Bronchial epithelial cell (primary cell): ENCODE data around the gene CD70. TPM values are rescaled to one million over a fixed set of nuclear protein-coding genes. Genes with fewer than 3 reads are reported as not detected.
"Not testable (repeated sequence)": the region's sequence is repeated elsewhere in the genome, so short reads cannot be mapped to it uniquely, and the experiment has no call there.

ENCODE experiments used
- DNase-seq: peaks from one replicate; pipeline ENCODE4 v3.0.0-alpha.2; 2010; ENCODE audit warnings: low read depth
- FAIRE-seq: peaks from 2 replicates; lab custom pipeline; 2011; peaks lifted over from hg19 to GRCh38; lab: Jason Lieb, UNC
- H3K27me3 ChIP-seq: 2 replicates; pipeline ENCODE4 v1.5.1; 2011; ENCODE audit warnings: low read length; ENCODE audit not compliant: control insufficient read depth, insufficient read depth
- H3K36me3 ChIP-seq: 2 replicates; pipeline ENCODE4 v1.5.1; 2011; ENCODE audit warnings: low read length; ENCODE audit not compliant: control insufficient read depth, insufficient read depth
- H3K4me3 ChIP-seq: 2 replicates; pipeline ENCODE4 v1.5.1; 2011; ENCODE audit warnings: mild to moderate bottlenecking, low read depth, low read length, control low read depth
- total RNA-seq: library from RNA; depleted of rRNA; stranded (reverse); fragments of >200 nt; gene quantifications from 2 replicates; pipeline ENCODE4 v1.2.1, GENCODE V29; 2014
- TF ChIP-seq, protein P1 (sequence below): IDR thresholded peaks from 2 replicates; pipeline ENCODE4 v1.5.1; 2011; ENCODE audit warnings: mild to moderate bottlenecking, moderate library complexity, low read length, control low read depth, inconsistent platforms; ENCODE audit not compliant: insufficient read depth, severe bottlenecking

CD70 gene
- total RNA-seq: not detected in 2 replicates

DNA sequence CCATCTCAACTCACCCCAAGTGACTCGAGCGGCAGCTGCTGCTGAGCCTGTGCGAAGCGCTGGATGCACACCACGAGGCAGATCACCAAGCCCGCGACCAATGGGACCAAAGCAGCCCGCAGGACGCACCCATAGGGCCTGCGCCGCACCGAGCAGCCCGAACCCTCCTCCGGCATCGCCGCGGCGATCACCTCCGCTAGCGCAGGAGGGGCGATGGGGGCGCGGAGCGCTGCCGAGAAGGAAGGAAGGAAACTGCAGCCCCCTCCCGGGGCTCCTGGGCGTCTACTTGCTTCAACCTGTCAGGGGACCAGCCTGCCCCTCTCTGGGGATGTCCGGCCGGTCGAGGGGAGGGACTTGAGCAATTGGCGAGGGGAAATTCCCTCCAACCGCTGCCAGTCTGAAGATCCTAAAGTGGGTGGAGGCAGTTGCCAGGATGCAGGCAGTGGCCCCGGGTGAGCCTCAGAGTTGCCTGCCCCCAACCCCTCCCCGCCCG is at the start of gene CD70:
Gene CD70 (minus strand): TSS at position 324 of the 493 bp plus-strand sequence. CDS start 148 bp downstream, at position 176.
- Histone ChIP-seq H3K27me3 (peaks cover 40% of the 10 kb centered on the region), H3K36me3 (no peaks in the 10 kb centered on the region), H3K4me3 (no peak within 1 kb of the TSS)
- FAIRE-seq: no peak
- no peak for DNase-seq
- TF ChIP-seq, protein P1, sequence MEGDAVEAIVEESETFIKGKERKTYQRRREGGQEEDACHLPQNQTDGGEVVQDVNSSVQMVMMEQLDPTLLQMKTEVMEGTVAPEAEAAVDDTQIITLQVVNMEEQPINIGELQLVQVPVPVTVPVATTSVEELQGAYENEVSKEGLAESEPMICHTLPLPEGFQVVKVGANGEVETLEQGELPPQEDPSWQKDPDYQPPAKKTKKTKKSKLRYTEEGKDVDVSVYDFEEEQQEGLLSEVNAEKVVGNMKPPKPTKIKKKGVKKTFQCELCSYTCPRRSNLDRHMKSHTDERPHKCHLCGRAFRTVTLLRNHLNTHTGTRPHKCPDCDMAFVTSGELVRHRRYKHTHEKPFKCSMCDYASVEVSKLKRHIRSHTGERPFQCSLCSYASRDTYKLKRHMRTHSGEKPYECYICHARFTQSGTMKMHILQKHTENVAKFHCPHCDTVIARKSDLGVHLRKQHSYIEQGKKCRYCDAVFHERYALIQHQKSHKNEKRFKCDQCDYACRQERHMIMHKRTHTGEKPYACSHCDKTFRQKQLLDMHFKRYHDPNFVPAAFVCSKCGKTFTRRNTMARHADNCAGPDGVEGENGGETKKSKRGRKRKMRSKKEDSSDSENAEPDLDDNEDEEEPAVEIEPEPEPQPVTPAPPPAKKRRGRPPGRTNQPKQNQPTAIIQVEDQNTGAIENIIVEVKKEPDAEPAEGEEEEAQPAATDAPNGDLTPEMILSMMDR: no peak

GRCh38 chr19:6640333-6640732 is 49.4 kb upstream of the CD70 start:
- not testable (repeated sequence) for H3K27me3 ChIP-seq

DNA sequence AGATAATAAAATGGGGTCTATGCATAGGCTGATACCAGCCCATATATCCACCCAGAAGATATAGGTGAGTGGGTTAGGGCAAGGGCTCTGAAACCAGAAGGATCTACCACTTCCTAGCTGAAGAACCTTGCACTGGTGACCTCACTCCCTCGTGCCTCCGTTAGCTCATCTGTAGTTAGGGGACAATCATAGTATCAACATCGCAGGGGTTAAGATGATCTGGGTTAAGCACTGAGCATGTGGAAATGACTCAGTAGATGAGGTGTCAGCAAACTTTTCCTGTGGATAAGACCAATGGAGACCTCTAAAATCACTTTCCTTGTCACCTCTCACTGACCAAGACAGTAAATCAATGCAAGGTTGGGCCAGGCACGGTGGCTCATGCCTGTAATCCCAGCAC is 48.5 kb upstream of the CD70 start:
- TF ChIP-seq, protein P1: no peak
- Histone ChIP-seq H3K27me3 (no peaks in the 10 kb centered on the region), H3K4me3 (no peak overlapping the region), H3K36me3 (no peaks in the 10 kb centered on the region)
- peak; percentile 38 for DNase-seq
- peak; percentile 7 for FAIRE-seq

More at GRCh38 chr19:6640333-6640732, 49.4 kb upstream of the CD70 start:
- not testable (repeated sequence) for H3K4me3 ChIP-seq, FAIRE-seq, H3K36me3 ChIP-seq, DNase-seq

- H3K36me3 ChIP-seq, DNase-seq, FAIRE-seq, H3K4me3 ChIP-seq, H3K27me3 ChIP-seq: not testable (repeated sequence)
Observed at GRCh38 chr19:6633456-6633813, 42.5 kb upstream of the CD70 start.

- not testable (repeated sequence) for H3K4me3 ChIP-seq, H3K27me3 ChIP-seq, H3K36me3 ChIP-seq, FAIRE-seq
- TF ChIP-seq, protein P1: peak; percentile 85
- peak; percentile 46 for DNase-seq
Observed at GRCh38 chr19:6632747-6633455, 42.0 kb upstream of the CD70 start.

GRCh38 chr19:6632002-6632621 is 41.2 kb upstream of the CD70 start:
- no peak overlapping the region for H3K4me3 ChIP-seq
- DNase-seq: peak; percentile 71
- FAIRE-seq: no peak
- H3K36me3 ChIP-seq: no peaks in the 10 kb centered on the region
- TF ChIP-seq, protein P1: peak; percentile 61
- H3K27me3 ChIP-seq: no peaks in the 10 kb centered on the region
